ENCODE measurements around the gene RNF222.

DNA sequence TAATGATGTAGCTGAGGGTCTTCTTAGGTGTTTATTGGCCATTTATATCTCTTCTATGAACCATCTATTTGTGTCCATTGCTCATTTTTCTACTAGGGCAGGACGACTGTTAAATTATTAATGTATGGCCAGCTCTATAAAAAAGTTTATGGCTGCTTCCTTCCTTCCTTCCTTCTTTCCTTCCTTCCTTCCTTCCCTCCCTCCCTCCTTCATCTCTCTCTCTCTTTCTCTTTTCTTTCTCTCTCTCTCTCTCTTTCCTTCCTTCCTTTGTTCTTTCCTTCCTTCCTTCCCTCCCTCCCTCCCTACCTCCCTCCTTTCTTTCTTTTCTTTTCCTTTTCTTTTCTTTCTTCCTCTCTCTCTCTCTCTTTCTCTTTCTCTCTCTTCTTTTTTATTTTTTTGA, 20.8 kb upstream of the RNF222 start:
- TF ChIP-seq, protein P1, sequence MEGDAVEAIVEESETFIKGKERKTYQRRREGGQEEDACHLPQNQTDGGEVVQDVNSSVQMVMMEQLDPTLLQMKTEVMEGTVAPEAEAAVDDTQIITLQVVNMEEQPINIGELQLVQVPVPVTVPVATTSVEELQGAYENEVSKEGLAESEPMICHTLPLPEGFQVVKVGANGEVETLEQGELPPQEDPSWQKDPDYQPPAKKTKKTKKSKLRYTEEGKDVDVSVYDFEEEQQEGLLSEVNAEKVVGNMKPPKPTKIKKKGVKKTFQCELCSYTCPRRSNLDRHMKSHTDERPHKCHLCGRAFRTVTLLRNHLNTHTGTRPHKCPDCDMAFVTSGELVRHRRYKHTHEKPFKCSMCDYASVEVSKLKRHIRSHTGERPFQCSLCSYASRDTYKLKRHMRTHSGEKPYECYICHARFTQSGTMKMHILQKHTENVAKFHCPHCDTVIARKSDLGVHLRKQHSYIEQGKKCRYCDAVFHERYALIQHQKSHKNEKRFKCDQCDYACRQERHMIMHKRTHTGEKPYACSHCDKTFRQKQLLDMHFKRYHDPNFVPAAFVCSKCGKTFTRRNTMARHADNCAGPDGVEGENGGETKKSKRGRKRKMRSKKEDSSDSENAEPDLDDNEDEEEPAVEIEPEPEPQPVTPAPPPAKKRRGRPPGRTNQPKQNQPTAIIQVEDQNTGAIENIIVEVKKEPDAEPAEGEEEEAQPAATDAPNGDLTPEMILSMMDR (IDR thresholded peaks at IDR 0.05 in 2 of 3, conservative IDR thresholded peaks at IDR 0.05 in 1 of 3; ENCODE audit: control insufficient read depth in 2 of 3, extremely low read depth in 1 of 3, insufficient read depth in 1 of 3, low read depth in 3 of 3, low read length in 3 of 3) = no peak
- TF ChIP-seq ZNF24 (IDR thresholded peaks at IDR 0.05) (no peak), REST (IDR thresholded peaks at IDR 0.05; ENCODE audit: low read depth, low read length) (no peak), MYB (IDR thresholded peaks at IDR 0.05; ENCODE audit: borderline replicate concordance, low read depth, low read length) (no peak), BRCA1 (IDR thresholded peaks at IDR 0.05; ENCODE audit: low read depth, low read length) (no peak), POLR2AphosphoS5 (IDR thresholded peaks at IDR 0.05; ENCODE audit: low read length) (no peak)
- TF ChIP-seq, protein P2, sequence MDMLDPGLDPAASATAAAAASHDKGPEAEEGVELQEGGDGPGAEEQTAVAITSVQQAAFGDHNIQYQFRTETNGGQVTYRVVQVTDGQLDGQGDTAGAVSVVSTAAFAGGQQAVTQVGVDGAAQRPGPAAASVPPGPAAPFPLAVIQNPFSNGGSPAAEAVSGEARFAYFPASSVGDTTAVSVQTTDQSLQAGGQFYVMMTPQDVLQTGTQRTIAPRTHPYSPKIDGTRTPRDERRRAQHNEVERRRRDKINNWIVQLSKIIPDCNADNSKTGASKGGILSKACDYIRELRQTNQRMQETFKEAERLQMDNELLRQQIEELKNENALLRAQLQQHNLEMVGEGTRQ (IDR thresholded peaks at IDR 0.05; ENCODE audit: borderline replicate concordance, low read depth, low read length) = no peak
- TF ChIP-seq, protein P3, sequence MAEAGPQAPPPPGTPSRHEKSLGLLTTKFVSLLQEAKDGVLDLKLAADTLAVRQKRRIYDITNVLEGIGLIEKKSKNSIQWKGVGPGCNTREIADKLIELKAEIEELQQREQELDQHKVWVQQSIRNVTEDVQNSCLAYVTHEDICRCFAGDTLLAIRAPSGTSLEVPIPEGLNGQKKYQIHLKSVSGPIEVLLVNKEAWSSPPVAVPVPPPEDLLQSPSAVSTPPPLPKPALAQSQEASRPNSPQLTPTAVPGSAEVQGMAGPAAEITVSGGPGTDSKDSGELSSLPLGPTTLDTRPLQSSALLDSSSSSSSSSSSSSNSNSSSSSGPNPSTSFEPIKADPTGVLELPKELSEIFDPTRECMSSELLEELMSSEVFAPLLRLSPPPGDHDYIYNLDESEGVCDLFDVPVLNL (IDR thresholded peaks at IDR 0.05; ENCODE audit: low read depth, low read length) = no peak
